IMR-90 (cell line): ENCODE measurements around the gene FAM163B. TPM values are rescaled to one million over a fixed set of nuclear protein-coding genes. Genes with fewer than 3 reads are reported as not detected.

Experiments used
- ATAC-seq: fragments of 200-7000 bp; cut with Tn5 transposase; 2 replicates; pipeline ENCODE4 v1.9.1; 2020; ENCODE audit warnings: low read depth, mild to moderate bottlenecking, moderate library complexity
- BruUV-seq: library from RNA; stranded (reverse); fragments of 400-500 nt; replicated peaks from 2 replicates; lab custom pipeline; 2021; lab: Mats Ljungman, UMichigan
- CTCF ChIA-PET: fragments of 300-600 bp; formaldehyde crosslinking; extraction: SDS; loops from one replicate; lab custom pipeline; 2021; ENCODE audit warnings: antibody characterized with exemption; lab: Yijun Ruan, JAX
- POLR2A ChIA-PET: fragments of 300-600 bp; sonication (Branson Sonifier 250); formaldehyde crosslinking; loops from one replicate; lab custom pipeline; 2022; ENCODE audit warnings: antibody characterized with exemption; ENCODE audit not compliant: unreplicated experiment; lab: Charles Lee
- DNase-seq: peaks from one replicate; pipeline ENCODE4 v3.0.0; 2013
- H2AFZ ChIP-seq: replicated peaks from 2 replicates; pipeline ENCODE3; 2013; ENCODE audit warnings: low read length, mild to moderate bottlenecking; ENCODE audit not compliant: poor library complexity
- H2AK5ac ChIP-seq: 2 replicates; pipeline ENCODE4 v1.6.1; 2013; ENCODE audit warnings: low read depth, low read length, inconsistent platforms
- H2AK9ac ChIP-seq: replicated peaks from 2 replicates; pipeline ENCODE3; 2013; ENCODE audit warnings: mild to moderate bottlenecking, low read depth, low read length, moderate library complexity; ENCODE audit not compliant: poor library complexity
- H2BK120ac ChIP-seq: 2 replicates; pipeline ENCODE4 v1.6.1; 2013; ENCODE audit warnings: low read depth, low read length, inconsistent platforms
- H2BK15ac ChIP-seq: 3 replicates; pipeline ENCODE4 v1.6.1; 2013; ENCODE audit warnings: low read depth, low read length, inconsistent platforms
- H2BK20ac ChIP-seq: 2 replicates; pipeline ENCODE4 v1.6.1; 2013; ENCODE audit warnings: low read depth, mild to moderate bottlenecking, inconsistent platforms, low read length, moderate library complexity
- H2BK5ac ChIP-seq: 2 replicates; pipeline ENCODE4 v1.6.1; 2013; ENCODE audit warnings: mild to moderate bottlenecking, low read depth, low read length, inconsistent platforms; ENCODE audit not compliant: poor library complexity, severe bottlenecking
- H3K14ac ChIP-seq: replicated peaks from 2 replicates; pipeline ENCODE4 v1.6.1; 2013; ENCODE audit warnings: low read depth, low read length, inconsistent platforms
- H3K18ac ChIP-seq: 2 replicates; pipeline ENCODE4 v1.6.1; 2013; ENCODE audit warnings: low read depth, low read length, control low read depth
- H3K23ac ChIP-seq: 2 replicates; pipeline ENCODE4 v1.6.1; 2013; ENCODE audit warnings: low read depth, low read length, inconsistent platforms
- H3K27ac ChIP-seq: 2 replicates; pipeline ENCODE4 v1.5.1; 2013; ENCODE audit warnings: mild to moderate bottlenecking, control low read depth, low read length; ENCODE audit not compliant: insufficient read depth
- H3K27me3 ChIP-seq: 2 replicates; pipeline ENCODE4 v1.6.1; 2013; ENCODE audit warnings: low read length; ENCODE audit not compliant: control insufficient read depth, insufficient read depth
- H3K36me3 ChIP-seq: 2 replicates; pipeline ENCODE4 v1.6.1; 2013; ENCODE audit warnings: low read length, mixed read lengths; ENCODE audit not compliant: control insufficient read depth, insufficient read depth
- H3K4ac ChIP-seq: 2 replicates; pipeline ENCODE4 v1.6.1; 2013; ENCODE audit warnings: low read depth, low read length, inconsistent platforms
- H3K4me1 ChIP-seq: 2 replicates; pipeline ENCODE4 v1.6.1; 2013; ENCODE audit warnings: low read length, mixed read lengths; ENCODE audit not compliant: control insufficient read depth, insufficient read depth
- H3K4me2 ChIP-seq: 2 replicates; pipeline ENCODE4 v1.6.1; 2013; ENCODE audit warnings: low read depth, mild to moderate bottlenecking, control low read depth, low read length, moderate library complexity
- H3K4me3 ChIP-seq: 2 replicates; pipeline ENCODE4 v1.5.1; 2013; ENCODE audit warnings: low read depth, mild to moderate bottlenecking, control low read depth, low read length, moderate library complexity; ENCODE audit not compliant: insufficient read depth
- H3K56ac ChIP-seq: 2 replicates; pipeline ENCODE4 v1.6.1; 2013; ENCODE audit warnings: low read length, inconsistent platforms; ENCODE audit not compliant: insufficient read depth; ENCODE audit errors: extremely low read depth
- H3K79me1 ChIP-seq, 2 experiments: 2 replicates each; pipeline ENCODE4 v1.6.1; 2013; ENCODE audit warnings: low read length in 2 of 2, inconsistent platforms in 1 of 2, low read depth in 1 of 2
- H3K9ac ChIP-seq: 2 replicates; pipeline ENCODE4 v1.6.1; 2013; ENCODE audit warnings: low read depth, low read length, control low read depth
- H3K9me1 ChIP-seq: 2 replicates; pipeline ENCODE4 v1.6.1; 2013; ENCODE audit warnings: low read length, inconsistent platforms; ENCODE audit not compliant: insufficient read depth
- H3K9me3 ChIP-seq: 2 replicates; pipeline ENCODE4 v1.6.1; 2013; ENCODE audit warnings: low read length; ENCODE audit not compliant: control insufficient read depth, insufficient read depth
- H4K20me1 ChIP-seq: 2 replicates; pipeline ENCODE4 v1.6.1; 2013; ENCODE audit warnings: low read length, inconsistent platforms; ENCODE audit not compliant: insufficient read depth
- H4K5ac ChIP-seq: 2 replicates; pipeline ENCODE4 v1.6.1; 2013; ENCODE audit warnings: mild to moderate bottlenecking, low read depth, low read length, control low read depth
- H4K8ac ChIP-seq, 2 experiments: 2 replicates each; pipeline ENCODE4 v1.6.1; 2013; ENCODE audit warnings: low read depth in 2 of 2, low read length in 2 of 2, control low read depth in 1 of 2, inconsistent platforms in 1 of 2
- H4K91ac ChIP-seq: 2 replicates; pipeline ENCODE4 v1.6.1; 2013; ENCODE audit warnings: low read depth, low read length, inconsistent platforms; ENCODE audit not compliant: insufficient read depth
- RCOR1 ChIP-seq: IDR thresholded peaks from 2 replicates; pipeline ENCODE4 v1.6.1; 2012; ENCODE audit warnings: mild to moderate bottlenecking, low read length, improper control_type of control experiment; ENCODE audit not compliant: insufficient replicate concordance
- RFX5 ChIP-seq: IDR thresholded peaks from 2 replicates; pipeline ENCODE4 v1.8.0; 2012; ENCODE audit warnings: low read depth, mild to moderate bottlenecking, low read length, moderate library complexity
- WGBS, 2 experiments: methylation state at CpG; one replicate each; pipeline versions ENCODE4 v1.1.5 to v1.1.7; 2013; ENCODE audit warnings: missing lambda C conversion rate in 2 of 2; ENCODE audit not compliant: insufficient read length in 1 of 2; ENCODE audit errors: extremely low coverage in 2 of 2; 5-methylcytosine and 5-hydroxymethylcytosine counted together
- dilution Hi-C: fragments of 300-500 bp; cut with HindIII; formaldehyde crosslinking; loops from one replicate; pipeline ENCODE4 v1.14.3; 2018; ENCODE audit warnings: low sequenced_read_pairs; ENCODE audit not compliant: unreplicated experiment
- in situ Hi-C: fragments of 300-500 bp; cut with MboI; formaldehyde crosslinking; loops from 3 replicates; pipeline ENCODE4 v1.14.3; 2019; ENCODE audit warnings: low sequenced_read_pairs, inconsistent platforms, mixed read lengths
- intact Hi-C: fragments of 100-400 bp; cut with micrococcal nuclease; formaldehyde crosslinking; loops from 2 replicates; pipeline ENCODE4 v1.10.0; 2022
- polyA plus RNA-seq, 3 experiments: library from polyadenylated mRNA; depleted of rRNA; stranded (reverse); fragments of >200 nt; gene quantifications; 2 replicates each; pipeline ENCODE4 v1.2.3, GENCODE V29; 2012; ENCODE audit warnings: low replicate concordance in 1 of 3
- total RNA-seq: library from RNA; depleted of rRNA; stranded (reverse); fragments of >200 nt; gene quantifications from 2 replicates; pipeline ENCODE4 v1.2.3, GENCODE V29; 2012

The FAM163B gene
- total and polyA plus RNA-seq, 2 of the 4 experiments (the other 2 are of a cell fraction) = not detected

DNA sequence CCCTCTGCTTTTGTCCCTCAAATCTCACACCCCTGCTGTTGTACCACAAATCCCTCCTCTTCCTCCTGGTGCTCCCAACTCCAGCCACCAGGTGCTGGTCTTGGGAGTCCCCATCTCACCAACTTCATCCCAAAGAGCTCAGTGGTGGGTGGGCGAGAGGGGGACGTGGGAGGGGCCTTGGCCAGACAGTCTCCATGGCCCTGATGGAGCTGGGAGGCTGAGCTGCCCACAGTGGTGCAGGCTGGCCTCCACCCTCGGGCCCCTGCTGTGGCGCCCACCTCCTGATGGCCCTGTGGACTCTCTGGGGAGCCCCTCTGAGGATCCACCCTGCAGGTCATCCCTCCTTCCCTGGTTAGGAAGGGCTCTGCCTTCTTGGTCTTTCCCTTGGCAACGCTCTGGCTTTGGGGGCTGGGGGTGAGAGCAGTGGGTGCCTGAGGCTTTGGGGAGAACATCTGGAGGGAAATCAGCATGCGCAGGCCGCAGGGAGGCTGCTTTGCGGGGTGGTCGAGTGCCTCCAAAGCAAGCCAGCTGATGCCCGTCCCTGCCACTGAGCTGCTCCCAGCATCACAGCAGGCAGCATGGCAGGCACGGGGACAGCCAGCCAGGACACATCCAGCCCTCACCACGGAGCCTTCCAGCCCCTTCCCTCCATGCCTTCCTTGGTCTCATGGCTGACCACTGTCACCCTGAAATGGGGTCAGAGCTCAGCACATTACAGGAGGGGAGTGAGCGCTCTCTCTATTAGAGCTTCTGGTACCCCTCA, 7.6 kb upstream of the FAM163B start:
- no peak overlapping the region for H3K14ac ChIP-seq
- in situ Hi-C loops = no loop called here
- H2BK5ac ChIP-seq = no peak overlapping the region
- H3K36me3 ChIP-seq = no peaks in the 10 kb centered on the region
- H3K56ac ChIP-seq = no peak overlapping the region
- H3K4me1 ChIP-seq = no peaks in the 10 kb centered on the region
- H3K4me3 ChIP-seq = no peak overlapping the region
- no peaks in the 10 kb centered on the region for H3K9me1 ChIP-seq
- no peaks in the 10 kb centered on the region for H3K9me3 ChIP-seq
- no peak overlapping the region for H3K4me2 ChIP-seq
- H4K91ac ChIP-seq = no peak overlapping the region
- no peak overlapping the region for H3K23ac ChIP-seq
- H3K9ac ChIP-seq = no peak overlapping the region
- H2BK120ac ChIP-seq = no peak overlapping the region
- no peak overlapping the region for H2AK9ac ChIP-seq
- H3K27ac ChIP-seq = no peak overlapping the region
- dilution Hi-C loops = no loop called here
- H3K79me1 ChIP-seq = no peaks in the 10 kb centered on the region
- BruUV-seq = no TSS peak
- H3K27me3 ChIP-seq = peaks cover 56% of the 10 kb centered on the region
- no peak for TF ChIP-seq RFX5
- TF ChIP-seq RCOR1 = no peak
- POLR2A ChIA-PET = no interaction called here
- no CpG with 5 or more reads among the region's 13 CpGs for WGBS, 2 experiments
- intact Hi-C loops = no loop called here
- ATAC-seq = no peak
- no peak overlapping the region for H4K5ac ChIP-seq
- H2AK5ac ChIP-seq = no peak overlapping the region
- no peak overlapping the region for H4K8ac ChIP-seq
- CTCF ChIA-PET = no interaction called here
- DNase-seq = no peak
- no peak overlapping the region for H2BK20ac ChIP-seq
- no peak overlapping the region for H3K4ac ChIP-seq
- H4K20me1 ChIP-seq = no peaks in the 10 kb centered on the region
- no peak overlapping the region for H2AFZ ChIP-seq
- H2BK15ac ChIP-seq = no peak overlapping the region
- no peak overlapping the region for H3K18ac ChIP-seq
